Liver (tissue), 9 donors: Measurements from ENCODE around the gene ATP6V0E2. TPM values are rescaled to one million over a fixed set of nuclear protein-coding genes. Genes with fewer than 3 reads are reported as not detected.

Experiments
- DNase-seq: peaks from one replicate; pipeline ENCODE4 v3.0.0-alpha.2; 2017; ENCODE audit warnings: low spot score
- H3K27ac ChIP-seq, 2 donors: one replicate each; pipeline ENCODE4 v1.7.0; 2013; ENCODE audit warnings: inconsistent platforms in 2 of 2, low read length in 2 of 2, control low read depth in 1 of 2, low read depth in 1 of 2, mild to moderate bottlenecking in 1 of 2
- H3K27me3 ChIP-seq, 4 donors: one replicate each; pipeline versions ENCODE4 v1.6.1 to v1.7.0; 2013; ENCODE audit warnings: low read length in 3 of 4, inconsistent platforms in 1 of 4, mild to moderate bottlenecking in 1 of 4, moderate library complexity in 1 of 4; ENCODE audit not compliant: control insufficient read depth in 4 of 4, insufficient read depth in 4 of 4
- H3K36me3 ChIP-seq, 4 donors: one replicate each; pipeline versions ENCODE4 v1.6.1 to v1.7.0; 2013; ENCODE audit warnings: low read length in 3 of 4, mild to moderate bottlenecking in 3 of 4, low read depth in 1 of 4, moderate library complexity in 1 of 4; ENCODE audit not compliant: control insufficient read depth in 4 of 4, insufficient read depth in 3 of 4
- H3K4me1 ChIP-seq, 4 donors: one replicate each; pipeline versions ENCODE4 v1.6.1 to v1.7.0; 2013; ENCODE audit warnings: low read length in 3 of 4, mild to moderate bottlenecking in 3 of 4, moderate library complexity in 1 of 4; ENCODE audit not compliant: control insufficient read depth in 4 of 4, insufficient read depth in 4 of 4
- H3K4me3 ChIP-seq, 3 donors: one replicate each; pipeline versions ENCODE4 v1.6.1 to v1.7.0; 2013; ENCODE audit warnings: low read length in 3 of 3, control low read depth in 1 of 3, low read depth in 1 of 3, mild to moderate bottlenecking in 1 of 3
- H3K9ac ChIP-seq, 2 donors: one replicate each; pipeline ENCODE4 v1.7.0; 2013; ENCODE audit warnings: low read length in 2 of 2, mild to moderate bottlenecking in 2 of 2, moderate library complexity in 2 of 2, control low read depth in 1 of 2, low read depth in 1 of 2
- H3K9me3 ChIP-seq, 4 donors: one replicate each; pipeline versions ENCODE4 v1.6.1 to v1.7.0; 2013; ENCODE audit warnings: low read length in 3 of 4; ENCODE audit not compliant: control insufficient read depth in 4 of 4
- CTCF ChIP-seq: fragments of 150-350 bp; IDR thresholded peaks from 2 replicates; pipeline ENCODE4 v1.5.1; 2017; ENCODE audit warnings: improper control_type of control experiment, low read depth, low read length; ENCODE audit not compliant: missing input control
- EGR1 ChIP-seq, 2 donors: IDR thresholded peaks; 2 replicates each; pipeline ENCODE4 v1.6.1; 2016 to 2018; ENCODE audit warnings: antibody characterized with exemption in 2 of 2, low read depth in 2 of 2
- GABPA ChIP-seq, 2 donors: IDR thresholded peaks in 1 of 2; conservative IDR thresholded peaks in 1 of 2; 2 replicates each; pipeline ENCODE4 v1.6.1; 2016; ENCODE audit warnings: antibody characterized with exemption in 2 of 2, mild to moderate bottlenecking in 1 of 2, moderate library complexity in 1 of 2
- HNF4A ChIP-seq, 2 donors: conservative IDR thresholded peaks; 2 replicates each; pipeline ENCODE4 v1.6.1; 2016; ENCODE audit warnings: antibody characterized with exemption in 2 of 2, mild to moderate bottlenecking in 2 of 2
- HNF4G ChIP-seq: IDR thresholded peaks from 2 replicates; pipeline ENCODE4 v1.6.1; 2016; ENCODE audit warnings: antibody characterized with exemption
- JUND ChIP-seq, 2 donors: IDR thresholded peaks; 2 replicates each; pipeline ENCODE4 v1.6.1; 2016; ENCODE audit warnings: antibody characterized with exemption in 2 of 2
- RAD21 ChIP-seq, 2 donors: IDR thresholded peaks; 2 replicates each; pipeline ENCODE4 v1.6.1; 2016; ENCODE audit warnings: antibody characterized with exemption in 2 of 2, mild to moderate bottlenecking in 2 of 2
- REST ChIP-seq: IDR thresholded peaks from 2 replicates; pipeline ENCODE4 v1.6.1; 2016; ENCODE audit warnings: antibody characterized with exemption, mild to moderate bottlenecking
- RXRA ChIP-seq, 2 donors: IDR thresholded peaks; 2 replicates each; pipeline ENCODE4 v1.6.1; 2017 to 2018; ENCODE audit warnings: antibody characterized with exemption in 2 of 2, mild to moderate bottlenecking in 1 of 2
- SP1 ChIP-seq: IDR thresholded peaks from 2 replicates; pipeline ENCODE4 v1.6.1; 2018; ENCODE audit warnings: antibody characterized with exemption, mild to moderate bottlenecking
- YY1 ChIP-seq: IDR thresholded peaks from 2 replicates; pipeline ENCODE4 v1.6.1; 2016; ENCODE audit warnings: antibody characterized with exemption, mild to moderate bottlenecking
- WGBS: extraction: QIAGEN DNeasy Blood & Tissue Kit; methylation state at CpG from one replicate; pipeline ENCODE4 v1.1.7; 2013; 5-methylcytosine and 5-hydroxymethylcytosine counted together
- polyA plus RNA-seq, 2 donors: library from polyadenylated mRNA; stranded (reverse) in 1 of 2; unstranded in 1 of 2; fragments of 200-250 nt in 1 of 2; fragments of >200 nt in 1 of 2; fragmentation: Nextera tagmentation in 1 of 2; extraction: Ambion mirVana in 1 of 2; gene quantifications; one replicate each; pipeline versions ENCODE4 v1.2.1 to v1.2.3, GENCODE V29; 2013 to 2015
- total RNA-seq, 2 donors: library from RNA; depleted of rRNA; stranded (reverse); fragments of >200 nt; gene quantifications; one replicate each; pipeline ENCODE4 v1.2.3, GENCODE V29; 2014
- TF ChIP-seq, protein P1 (sequence below): IDR thresholded peaks from 2 replicates; pipeline ENCODE4 v1.6.1; 2016; ENCODE audit warnings: antibody characterized with exemption
- TF ChIP-seq, protein P2 (sequence below): IDR thresholded peaks from 2 replicates; pipeline ENCODE4 v1.6.1; 2016; ENCODE audit warnings: antibody characterized with exemption
- donor health status: healthy.
- donor health status: healthy.
- donor health status: healthy.
- donor health status: healthy.
- donor health status: healthy.

The ATP6V0E2 gene
- total and polyA plus RNA-seq, 4 donors, result 9.8 to 77.1 (median 47.5) TPM

DNA sequence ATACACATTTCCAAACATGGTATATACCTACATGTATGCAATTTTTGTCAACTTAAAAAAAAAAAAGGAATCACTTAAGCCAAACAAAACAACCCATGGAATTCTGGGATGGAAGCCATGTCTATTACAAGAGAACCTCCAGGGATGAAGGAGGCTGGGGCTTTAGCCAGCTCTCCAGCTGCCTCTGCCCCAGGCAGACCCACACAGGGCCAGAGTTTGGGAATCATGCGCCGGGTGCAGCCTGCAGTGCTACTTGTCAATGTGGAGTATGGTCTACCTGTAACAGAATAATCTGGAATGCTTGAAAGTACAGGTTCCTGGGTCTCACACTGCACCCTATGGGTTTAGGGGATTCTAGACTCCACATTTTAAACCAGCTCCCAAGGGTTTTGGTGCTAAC, 10.8 kb downstream of the ATP6V0E2 start:
- WGBS, result 91% methylated on average over 2 of the region's 2 CpGs
- Histone ChIP-seq H3K27ac (peak overlapping the region; percentile 72 to 90), H3K9me3 (no peaks in the 10 kb centered on the region), H3K9ac (no peak overlapping the region), H3K4me1 (peaks cover 11 to 47% (median 31%) of the 10 kb centered on the region in 4 donors), H3K4me3 (no peak overlapping the region), H3K27me3 (no peaks in the 10 kb centered on the region), H3K36me3 (no peaks in the 10 kb centered on the region)
- DNase-seq, result no peak
- TF ChIP-seq GABPA (IDR thresholded peaks at IDR 0.05 in 1 of 2, conservative IDR thresholded peaks at IDR 0.05 in 1 of 2) (no peak), HNF4A (conservative IDR thresholded peaks at IDR 0.05) (no peak)
- TF ChIP-seq, protein P1, sequence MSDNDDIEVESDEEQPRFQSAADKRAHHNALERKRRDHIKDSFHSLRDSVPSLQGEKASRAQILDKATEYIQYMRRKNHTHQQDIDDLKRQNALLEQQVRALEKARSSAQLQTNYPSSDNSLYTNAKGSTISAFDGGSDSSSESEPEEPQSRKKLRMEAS, result no peak

DNA sequence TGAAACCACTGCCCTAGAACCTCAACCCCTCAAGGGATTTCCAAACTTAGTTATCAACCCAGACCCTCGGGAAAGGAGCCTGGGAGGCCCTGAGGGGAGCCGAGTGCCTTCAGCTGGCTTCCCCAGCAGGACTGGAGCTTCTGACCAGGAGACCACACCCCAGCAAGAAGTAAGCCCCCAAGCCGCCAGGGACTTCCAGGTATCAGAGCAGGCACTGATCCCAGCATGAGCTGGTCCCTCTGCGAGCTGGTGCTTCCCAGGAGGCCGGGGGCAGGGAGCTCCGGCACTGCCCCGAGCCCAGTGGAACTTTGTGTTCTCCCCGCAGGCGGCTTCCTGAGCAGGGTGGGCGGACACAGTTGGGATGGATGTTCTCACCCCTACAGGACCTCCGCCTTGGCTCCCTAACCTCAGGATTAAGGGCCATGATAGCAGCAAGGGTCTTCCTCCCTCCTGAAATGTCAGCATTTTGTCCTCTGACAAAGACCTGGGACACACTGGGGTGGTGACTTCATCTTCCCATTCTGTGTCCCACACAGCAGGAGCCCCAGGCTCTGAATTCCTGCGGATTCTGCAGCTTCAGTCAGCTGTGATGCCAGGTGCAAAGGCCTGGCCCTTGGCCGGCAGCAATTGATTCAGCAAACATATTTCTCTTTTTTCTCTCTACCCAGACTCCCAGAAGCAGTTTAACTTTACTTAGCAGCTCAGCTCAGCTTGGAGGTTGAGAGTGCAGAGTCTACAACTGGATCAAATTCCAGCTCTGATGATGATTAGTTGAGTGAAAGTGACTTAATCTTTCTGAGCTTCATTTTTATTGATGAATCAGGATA, 11.6 kb downstream of the ATP6V0E2 start:
- DNase-seq, result peak; percentile 36
- H3K27me3 ChIP-seq, result no peaks in the 10 kb centered on the region
- TF ChIP-seq RXRA (IDR thresholded peaks at IDR 0.05) (peak; percentile 67 to 81), REST (peak; percentile 23), EGR1 (IDR thresholded peaks at IDR 0.05; ENCODE audit: low read depth in 2 of 2) (peak in 1 of 2 donors; percentile 37), RAD21 (IDR thresholded peaks at IDR 0.05) (peak; percentile 38 to 59), YY1 (peak; percentile 54), CTCF (no peak), HNF4G (peak; percentile 84), SP1 (peak; percentile 91), HNF4A (conservative IDR thresholded peaks at IDR 0.05) (peak; percentile 96), GABPA (IDR thresholded peaks at IDR 0.05 in 1 of 2, conservative IDR thresholded peaks at IDR 0.05 in 1 of 2) (no peak), JUND (IDR thresholded peaks at IDR 0.05) (peak; percentile 77 to 81)
- TF ChIP-seq, protein P2, sequence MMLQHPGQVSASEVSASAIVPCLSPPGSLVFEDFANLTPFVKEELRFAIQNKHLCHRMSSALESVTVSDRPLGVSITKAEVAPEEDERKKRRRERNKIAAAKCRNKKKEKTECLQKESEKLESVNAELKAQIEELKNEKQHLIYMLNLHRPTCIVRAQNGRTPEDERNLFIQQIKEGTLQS, result no peak
- peaks cover 11 to 47% (median 31%) of the 10 kb centered on the region in 4 donors for H3K4me1 ChIP-seq
- 61% methylated on average over 13 of the region's 13 CpGs for WGBS
- no peaks in the 10 kb centered on the region for H3K9me3 ChIP-seq
- no peak overlapping the region for H3K4me3 ChIP-seq
- H3K27ac ChIP-seq, result peak overlapping the region; percentile 21 to 90
- H3K36me3 ChIP-seq, result no peaks in the 10 kb centered on the region
- H3K9ac ChIP-seq, result no peak overlapping the region
